IMR-90 (cell line): ENCODE results near the gene ADCK1.

Experiments used
- BHLHE40 ChIP-seq: fragments of 150-350 bp; IDR thresholded peaks from 2 replicates; pipeline ENCODE4 v1.6.1; 2016; ENCODE audit warnings: mild to moderate bottlenecking, low read depth, low read length
- CEBPB ChIP-seq: IDR thresholded peaks from 2 replicates; pipeline ENCODE4 v1.6.1; 2012; ENCODE audit warnings: low read depth, low read length, improper control_type of control experiment
- MXI1 ChIP-seq: IDR thresholded peaks from 2 replicates; pipeline ENCODE4 v1.6.1; 2012; ENCODE audit warnings: low read depth, mild to moderate bottlenecking, low read length, moderate library complexity, borderline replicate concordance
- NFE2L2 ChIP-seq: fragments of 150-350 bp; IDR thresholded peaks from 2 replicates; pipeline ENCODE4 v1.6.1; 2016; ENCODE audit warnings: low read depth, mild to moderate bottlenecking, low read length
- POLR2A ChIP-seq: IDR thresholded peaks from 2 replicates; pipeline ENCODE4 v1.6.1; 2012; ENCODE audit warnings: mild to moderate bottlenecking, low read depth, low read length
- RAD21 ChIP-seq: IDR thresholded peaks from 2 replicates; pipeline ENCODE4 v1.6.1; 2012; ENCODE audit warnings: low read length, improper control_type of control experiment
- RFX5 ChIP-seq: IDR thresholded peaks from 2 replicates; pipeline ENCODE4 v1.8.0; 2012; ENCODE audit warnings: low read depth, mild to moderate bottlenecking, low read length, moderate library complexity
- SMC3 ChIP-seq: fragments of 150-350 bp; IDR thresholded peaks from 2 replicates; pipeline ENCODE4 v1.6.1; 2016; ENCODE audit warnings: low read depth, mild to moderate bottlenecking, antibody characterized with exemption, low read length, moderate library complexity
- TF ChIP-seq, protein P1 (sequence below): conservative IDR thresholded peaks from 2 replicates; pipeline ENCODE4 v1.5.1; 2012; ENCODE audit warnings: mild to moderate bottlenecking, low read depth, low read length, improper control_type of control experiment
- TF ChIP-seq, protein P2 (sequence below): fragments of 150-350 bp; IDR thresholded peaks from 2 replicates; pipeline ENCODE4 v1.6.1; 2016; ENCODE audit warnings: low read depth, mild to moderate bottlenecking, low read length, moderate library complexity, borderline replicate concordance
- TF ChIP-seq, protein P3 (sequence below): fragments of 150-350 bp; IDR thresholded peaks from 2 replicates; pipeline ENCODE4 v1.6.1; 2017; ENCODE audit warnings: mild to moderate bottlenecking, antibody characterized with exemption, low read length, low read depth

DNA sequence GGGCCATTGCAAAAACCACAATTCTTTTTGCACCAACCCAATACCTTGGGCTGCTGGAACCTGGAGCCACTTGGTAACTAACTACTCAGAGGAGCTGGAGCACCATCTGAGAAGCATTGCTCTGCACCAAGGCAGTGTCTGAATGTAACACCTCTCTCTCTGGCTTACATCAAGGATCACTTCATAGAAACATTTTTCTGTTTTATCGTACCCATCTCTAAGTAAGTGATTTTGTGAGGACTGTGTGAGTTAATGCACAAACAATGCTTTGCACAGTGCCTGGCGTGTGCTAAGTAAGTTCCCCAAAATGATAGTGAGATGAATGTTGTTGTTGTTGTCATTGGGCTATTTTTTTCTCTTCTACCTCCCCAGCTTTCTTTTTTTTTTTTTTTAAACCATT lies 111.4 kb downstream of the ADCK1 start:
- TF ChIP-seq, protein P1, sequence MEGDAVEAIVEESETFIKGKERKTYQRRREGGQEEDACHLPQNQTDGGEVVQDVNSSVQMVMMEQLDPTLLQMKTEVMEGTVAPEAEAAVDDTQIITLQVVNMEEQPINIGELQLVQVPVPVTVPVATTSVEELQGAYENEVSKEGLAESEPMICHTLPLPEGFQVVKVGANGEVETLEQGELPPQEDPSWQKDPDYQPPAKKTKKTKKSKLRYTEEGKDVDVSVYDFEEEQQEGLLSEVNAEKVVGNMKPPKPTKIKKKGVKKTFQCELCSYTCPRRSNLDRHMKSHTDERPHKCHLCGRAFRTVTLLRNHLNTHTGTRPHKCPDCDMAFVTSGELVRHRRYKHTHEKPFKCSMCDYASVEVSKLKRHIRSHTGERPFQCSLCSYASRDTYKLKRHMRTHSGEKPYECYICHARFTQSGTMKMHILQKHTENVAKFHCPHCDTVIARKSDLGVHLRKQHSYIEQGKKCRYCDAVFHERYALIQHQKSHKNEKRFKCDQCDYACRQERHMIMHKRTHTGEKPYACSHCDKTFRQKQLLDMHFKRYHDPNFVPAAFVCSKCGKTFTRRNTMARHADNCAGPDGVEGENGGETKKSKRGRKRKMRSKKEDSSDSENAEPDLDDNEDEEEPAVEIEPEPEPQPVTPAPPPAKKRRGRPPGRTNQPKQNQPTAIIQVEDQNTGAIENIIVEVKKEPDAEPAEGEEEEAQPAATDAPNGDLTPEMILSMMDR = no peak
- no peak for TF ChIP-seq RFX5
- TF ChIP-seq POLR2A = no peak
- TF ChIP-seq BHLHE40 = no peak
- no peak for TF ChIP-seq SMC3
- TF ChIP-seq, protein P2, sequence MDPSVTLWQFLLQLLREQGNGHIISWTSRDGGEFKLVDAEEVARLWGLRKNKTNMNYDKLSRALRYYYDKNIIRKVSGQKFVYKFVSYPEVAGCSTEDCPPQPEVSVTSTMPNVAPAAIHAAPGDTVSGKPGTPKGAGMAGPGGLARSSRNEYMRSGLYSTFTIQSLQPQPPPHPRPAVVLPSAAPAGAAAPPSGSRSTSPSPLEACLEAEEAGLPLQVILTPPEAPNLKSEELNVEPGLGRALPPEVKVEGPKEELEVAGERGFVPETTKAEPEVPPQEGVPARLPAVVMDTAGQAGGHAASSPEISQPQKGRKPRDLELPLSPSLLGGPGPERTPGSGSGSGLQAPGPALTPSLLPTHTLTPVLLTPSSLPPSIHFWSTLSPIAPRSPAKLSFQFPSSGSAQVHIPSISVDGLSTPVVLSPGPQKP = no peak
- TF ChIP-seq MXI1 = no peak
- TF ChIP-seq CEBPB = no peak
- TF ChIP-seq RAD21 = no peak
- TF ChIP-seq, protein P3, sequence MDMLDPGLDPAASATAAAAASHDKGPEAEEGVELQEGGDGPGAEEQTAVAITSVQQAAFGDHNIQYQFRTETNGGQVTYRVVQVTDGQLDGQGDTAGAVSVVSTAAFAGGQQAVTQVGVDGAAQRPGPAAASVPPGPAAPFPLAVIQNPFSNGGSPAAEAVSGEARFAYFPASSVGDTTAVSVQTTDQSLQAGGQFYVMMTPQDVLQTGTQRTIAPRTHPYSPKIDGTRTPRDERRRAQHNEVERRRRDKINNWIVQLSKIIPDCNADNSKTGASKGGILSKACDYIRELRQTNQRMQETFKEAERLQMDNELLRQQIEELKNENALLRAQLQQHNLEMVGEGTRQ = no peak
- no peak for TF ChIP-seq NFE2L2
